ENCODE data around the gene KIAA0319L.

GRCh38 chr1:35532497-35533223 lies 24.5 kb downstream of the KIAA0319L start:
- TF ChIP-seq POLR2A (IDR thresholded peaks at IDR 0.05) = no peak
- TF ChIP-seq CTCF (IDR thresholded peaks at IDR 0.05) = no peak

Data from prostate gland (tissue), 2 donors.